ENCODE results near the gene SEC16B.
A peak's percentile ranks its signal among the peaks of the same experiment; 100 is the strongest.

SEC16B gene

DNA sequence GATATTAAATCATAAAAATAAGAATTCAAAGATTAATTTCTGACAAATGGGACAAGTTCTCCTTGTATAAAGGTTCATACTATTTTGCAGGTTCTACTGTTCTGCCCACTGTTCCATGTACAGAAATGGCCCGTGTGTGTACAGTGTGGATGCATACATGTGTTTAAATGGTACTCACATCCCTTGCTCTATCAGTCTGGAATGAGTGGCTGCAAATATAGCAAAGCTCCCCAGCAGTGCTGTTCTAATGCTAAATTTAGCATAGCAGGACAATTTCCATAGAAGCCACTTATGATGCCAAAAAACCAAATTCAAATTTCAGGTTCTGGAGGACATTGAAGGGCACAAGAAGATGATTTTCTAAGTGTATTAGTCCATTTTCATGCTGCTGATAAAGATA lies 9.4 kb upstream of the SEC16B start:
- no peak for FAIRE-seq
- no peak for DNase-seq (ENCODE audit: extremely low spot score, insufficient read length, low read depth)

DNA sequence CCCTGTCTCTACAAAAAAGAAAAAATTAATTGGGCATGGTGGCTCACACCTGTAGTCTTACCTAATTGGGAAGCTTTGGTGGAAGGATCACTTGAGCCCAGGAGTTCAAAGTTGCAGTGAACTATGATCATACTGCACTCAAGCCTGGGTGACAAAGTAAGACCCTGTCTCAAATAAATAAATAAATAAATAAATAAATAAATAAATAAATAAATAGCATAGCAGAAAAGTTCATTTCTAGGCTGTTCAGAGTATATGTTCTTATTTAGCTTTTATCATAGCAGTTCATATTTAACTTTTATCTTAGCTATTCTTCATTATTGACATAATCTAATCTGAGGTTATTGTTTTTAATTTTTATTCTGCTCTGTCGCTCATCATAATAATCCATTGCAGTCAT lies 8.7 kb upstream of the SEC16B start:
- FAIRE-seq (no peak), DNase-seq (ENCODE audit: extremely low spot score, insufficient read length, low read depth) (no peak)

DNA sequence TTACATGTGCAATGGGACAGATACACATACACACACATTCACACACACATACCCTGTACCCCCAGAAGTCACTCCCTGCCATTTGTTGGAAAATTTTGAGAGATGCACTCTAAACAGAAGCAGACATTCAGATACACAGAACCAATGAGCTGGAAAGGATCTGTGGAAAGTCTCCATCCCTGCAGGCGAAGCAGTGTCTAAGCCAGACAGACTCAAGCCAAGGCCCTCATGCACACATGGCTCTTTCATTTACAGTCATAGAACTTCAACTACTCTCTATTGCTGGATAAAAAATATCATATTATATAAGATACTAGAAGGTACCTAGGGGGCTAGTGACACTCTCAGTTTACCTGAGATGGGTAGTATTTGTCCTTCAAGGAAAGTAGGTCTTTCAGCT lies 7.3 kb upstream of the SEC16B start:
- DNase-seq (ENCODE audit: extremely low spot score, insufficient read length, low read depth), result no peak
- no peak for FAIRE-seq

DNA sequence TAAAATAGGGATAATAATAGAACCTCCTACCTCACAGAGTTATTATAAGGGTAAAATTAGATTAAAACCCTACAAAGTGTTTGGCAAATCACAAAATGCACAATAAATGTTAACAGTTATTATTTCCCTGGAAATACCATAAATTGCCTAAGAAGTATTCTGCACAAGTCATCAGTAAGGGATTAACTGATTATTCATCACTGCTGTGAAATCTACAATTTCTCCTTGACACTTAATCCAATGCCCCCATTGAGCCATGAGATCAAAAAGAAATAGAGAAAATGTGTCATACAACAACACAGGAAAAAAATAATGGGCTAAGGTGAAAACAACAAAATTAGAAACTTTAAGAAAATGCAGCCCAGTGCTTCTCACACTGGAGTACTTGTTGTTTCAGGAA lies 6.7 kb upstream of the SEC16B start:
- no peak for DNase-seq (ENCODE audit: extremely low spot score, insufficient read length, low read depth)
- no peak for FAIRE-seq

DNA sequence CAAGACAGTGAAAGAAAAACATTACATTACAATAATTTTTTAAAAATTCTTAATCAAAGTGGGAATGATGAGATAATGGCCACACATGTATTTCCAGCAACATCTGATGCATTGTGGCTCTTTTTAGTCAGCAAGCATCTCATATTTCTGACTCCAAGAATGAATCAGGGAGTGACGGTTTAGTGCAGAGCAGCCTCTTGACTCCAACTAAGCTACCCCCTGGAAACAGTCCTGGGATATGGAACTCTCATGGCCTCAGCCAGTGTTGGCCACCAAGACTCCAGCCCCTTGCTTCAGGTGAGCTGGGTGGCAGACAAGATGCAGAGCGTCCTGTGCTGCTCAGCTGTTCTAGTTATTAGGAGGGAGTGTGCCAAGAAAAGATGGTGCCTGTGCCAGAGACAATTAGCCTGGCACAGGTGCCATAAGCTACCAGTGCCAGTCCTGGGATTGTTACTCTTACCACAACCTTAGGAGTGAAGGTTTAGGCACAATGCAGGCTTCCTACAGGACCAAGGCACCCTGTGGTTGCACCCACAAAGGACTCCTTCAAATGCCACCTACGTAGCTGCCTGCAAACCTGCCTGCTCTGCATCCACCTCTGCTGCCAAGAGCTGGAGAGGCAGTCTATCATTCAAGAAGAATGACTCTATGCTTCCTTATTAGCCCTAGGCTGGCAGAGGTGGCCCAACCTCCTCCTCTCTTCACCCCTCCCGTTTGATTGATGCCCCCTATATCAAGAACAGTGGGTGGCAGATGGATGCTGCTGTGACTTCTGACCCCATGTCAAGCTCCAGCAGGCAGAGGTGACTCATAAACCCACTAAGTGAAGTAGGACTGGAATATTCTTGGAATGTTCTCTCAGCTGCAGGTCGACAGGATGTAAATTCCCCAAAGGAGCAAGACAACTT lies 6.0 kb upstream of the SEC16B start:
- no peak for FAIRE-seq
- DNase-seq (ENCODE audit: extremely low spot score, insufficient read length, low read depth), result no peak

DNA sequence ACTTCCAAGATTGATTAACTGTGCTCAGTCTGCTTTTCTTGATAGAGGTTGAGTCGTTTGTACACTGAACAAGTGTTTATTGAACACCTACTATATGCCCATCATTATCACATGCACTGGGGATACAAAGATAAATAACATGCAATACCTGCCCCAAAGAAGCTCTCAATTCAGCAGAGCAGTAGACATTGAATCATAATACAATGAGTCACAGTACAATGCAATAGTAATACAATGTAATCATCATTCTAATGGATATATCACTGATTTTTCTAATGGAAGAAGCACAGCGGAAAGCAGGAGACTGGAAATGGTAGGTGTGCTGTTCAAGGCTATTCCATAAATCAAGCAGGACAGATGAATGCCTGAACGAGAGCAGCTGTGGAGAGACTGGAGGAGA lies 3.7 kb upstream of the SEC16B start:
- no peak for FAIRE-seq
- no peak for DNase-seq (ENCODE audit: extremely low spot score, insufficient read length, low read depth)

DNA sequence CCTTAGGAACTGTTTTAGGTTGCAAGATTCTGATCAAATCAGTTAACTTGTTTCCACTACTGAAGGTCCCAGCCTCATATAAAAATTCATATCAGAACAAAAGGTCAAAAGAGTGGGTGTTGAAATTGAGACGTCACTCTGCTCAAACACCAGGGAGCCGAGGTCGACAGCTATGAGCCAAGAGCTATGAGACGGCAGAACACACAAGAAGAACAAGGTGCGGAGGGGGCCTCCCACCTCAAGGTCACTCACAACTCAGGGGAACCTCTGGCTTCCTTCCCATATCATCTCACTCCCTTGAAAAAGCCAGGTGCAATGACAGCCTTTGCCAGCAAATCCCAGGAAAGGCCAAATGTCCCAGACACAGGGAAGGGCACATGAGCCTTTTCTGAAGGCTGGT lies 749 bp downstream of the SEC16B start:
- DNase-seq (ENCODE audit: extremely low spot score, insufficient read length, low read depth), result no peak
- no peak for FAIRE-seq

DNA sequence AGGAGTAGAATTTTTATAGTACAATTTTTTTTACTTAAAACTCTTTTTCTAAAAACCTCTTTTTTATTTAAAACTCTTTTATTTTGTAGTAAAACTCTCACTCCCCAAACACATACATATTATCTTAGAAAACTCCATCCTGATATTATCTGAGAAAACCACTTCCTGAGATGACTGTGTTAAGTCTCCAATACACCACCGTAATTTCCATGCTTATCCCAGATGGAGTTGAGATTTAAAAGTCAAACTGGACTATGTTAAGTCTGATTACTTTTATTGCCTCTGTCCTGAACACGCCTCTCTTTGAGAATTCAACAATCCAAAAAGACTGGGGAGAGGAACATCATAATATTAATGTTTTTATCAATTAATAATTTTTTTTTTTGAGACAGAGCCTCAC lies 3.7 kb downstream of the SEC16B start:
- FAIRE-seq (no peak), DNase-seq (ENCODE audit: extremely low spot score, insufficient read length, low read depth) (no peak)

DNA sequence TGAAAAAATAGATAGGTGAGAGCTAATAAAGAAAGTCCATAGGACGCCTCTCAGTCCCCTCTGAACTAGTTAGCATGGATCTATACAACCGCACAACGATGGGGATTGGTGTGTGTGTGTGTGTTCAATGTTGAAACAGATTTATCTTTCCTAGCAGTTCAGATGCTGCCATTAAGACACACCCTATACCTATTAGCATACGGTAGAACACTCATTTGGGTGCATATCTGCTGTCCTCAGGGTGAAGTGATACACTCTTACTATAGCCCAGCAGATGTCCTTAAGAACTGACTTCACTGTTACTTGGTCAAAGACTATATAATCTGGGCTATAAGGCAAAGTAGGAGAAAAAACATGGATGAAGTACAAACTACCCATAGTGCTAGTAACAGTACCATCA lies 4.6 kb downstream of the SEC16B start:
- no peak for DNase-seq (ENCODE audit: extremely low spot score, insufficient read length, low read depth)
- FAIRE-seq, result no peak

DNA sequence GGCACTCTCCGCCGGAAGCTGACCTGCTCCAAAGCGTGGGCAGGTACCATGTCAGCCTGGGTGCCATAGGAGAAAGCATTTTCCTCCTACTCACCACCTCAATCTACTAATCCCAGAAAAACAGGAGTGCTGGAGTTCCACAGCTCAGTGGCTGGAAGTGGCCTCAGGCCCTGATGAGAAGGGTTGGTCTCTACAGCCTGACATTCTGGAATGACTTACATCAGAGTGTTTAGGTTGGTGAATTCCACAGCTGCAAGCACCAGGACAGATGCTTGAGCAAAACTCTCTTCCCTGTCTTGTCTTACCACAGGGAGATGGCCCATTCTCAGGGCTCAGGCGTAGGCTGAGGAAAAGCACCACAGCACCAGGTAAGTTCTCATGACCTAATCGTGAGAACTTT lies 5.5 kb downstream of the SEC16B start:
- FAIRE-seq (no peak), DNase-seq (ENCODE audit: extremely low spot score, insufficient read length, low read depth) (no peak)

DNA sequence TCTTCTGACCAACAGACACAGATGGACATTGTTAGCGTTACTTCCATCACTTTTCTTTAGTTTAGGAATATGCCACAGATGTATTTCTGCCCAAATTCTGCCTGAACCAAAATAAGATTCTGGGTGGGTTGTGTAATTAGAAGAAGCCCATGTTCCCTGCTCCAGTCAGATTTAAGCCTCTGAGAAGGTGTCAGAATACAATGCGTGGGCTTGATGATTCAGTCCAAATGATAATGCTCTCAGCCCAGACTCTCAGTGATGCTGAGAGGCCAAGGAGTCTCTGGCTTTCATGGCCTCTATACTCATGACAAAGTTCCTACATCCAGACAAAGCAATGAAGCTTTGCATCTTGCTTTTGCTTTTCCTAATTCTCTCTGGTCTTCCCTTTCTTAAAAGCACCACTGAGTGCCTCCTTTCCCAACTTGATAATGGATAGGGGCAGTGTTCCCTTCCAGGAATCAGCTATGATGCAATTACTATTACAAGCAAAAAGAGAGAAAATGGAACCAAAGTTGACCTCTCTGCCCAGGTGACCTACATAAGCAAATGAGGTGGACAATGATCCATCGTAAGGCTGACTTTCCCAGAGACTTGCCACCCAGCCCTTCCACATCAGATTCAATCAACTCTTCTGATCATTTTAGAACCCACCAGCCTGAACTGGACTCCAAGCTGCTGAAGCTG lies 8.8 kb downstream of the SEC16B start:
- DNase-seq (ENCODE audit: extremely low spot score, insufficient read length, low read depth) (no peak), FAIRE-seq (no peak)

DNA sequence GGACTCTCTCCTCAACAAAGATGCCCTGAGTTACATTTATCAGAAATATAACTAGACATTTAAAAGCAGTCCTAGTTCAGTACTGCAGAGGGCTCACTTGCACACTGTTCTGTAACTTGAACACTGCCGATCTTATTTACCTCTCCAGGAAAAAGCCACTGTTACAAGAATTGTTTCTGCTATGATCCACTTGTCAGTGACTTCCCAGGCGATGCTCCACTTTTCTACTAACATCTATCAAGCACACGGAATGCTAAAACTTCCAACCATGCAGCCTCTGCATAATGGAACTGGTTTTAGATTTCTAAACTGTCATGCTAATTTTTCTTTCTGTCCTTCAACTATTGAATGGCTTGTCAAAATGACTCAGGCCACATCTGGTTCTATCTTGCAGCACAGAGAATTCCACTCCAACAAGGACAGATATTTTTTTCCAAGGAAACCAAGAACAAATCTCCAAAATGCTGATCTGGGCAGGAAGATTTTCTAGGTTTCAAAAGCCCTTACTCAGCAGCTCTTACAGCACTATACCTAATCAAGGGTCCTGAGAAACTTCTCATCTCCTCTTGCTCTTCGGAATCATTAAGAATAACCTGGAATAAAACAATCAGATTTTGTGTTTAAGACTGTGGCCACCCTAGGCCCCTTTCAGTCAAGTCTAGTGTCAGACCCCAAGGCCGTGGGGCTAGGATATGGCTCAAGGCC lies 9.9 kb downstream of the SEC16B start:
- no peak for DNase-seq (ENCODE audit: extremely low spot score, insufficient read length, low read depth)
- FAIRE-seq, result no peak

DNA sequence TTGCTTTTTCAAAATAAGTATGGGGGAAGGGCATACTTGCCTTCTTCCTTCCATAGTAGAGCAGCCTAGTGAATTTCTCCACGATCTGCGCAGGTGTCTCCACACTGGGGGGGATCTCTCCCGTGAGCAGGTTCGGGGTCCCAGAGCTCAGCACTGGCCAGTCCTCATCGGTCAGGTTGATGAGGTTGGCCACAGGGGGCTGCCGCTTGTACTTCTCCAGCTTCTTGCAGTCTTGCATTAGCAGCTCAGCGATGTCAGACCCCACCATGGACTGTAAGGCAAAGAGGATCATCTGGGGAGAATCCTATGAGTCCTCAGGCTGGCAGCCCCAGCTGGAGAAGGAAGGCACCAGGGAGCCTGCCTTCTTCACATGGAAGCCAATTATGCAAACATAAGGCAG lies 11.8 kb downstream of the SEC16B start:
- DNase-seq (ENCODE audit: extremely low spot score, insufficient read length, low read depth) (no peak), FAIRE-seq (no peak)

DNA sequence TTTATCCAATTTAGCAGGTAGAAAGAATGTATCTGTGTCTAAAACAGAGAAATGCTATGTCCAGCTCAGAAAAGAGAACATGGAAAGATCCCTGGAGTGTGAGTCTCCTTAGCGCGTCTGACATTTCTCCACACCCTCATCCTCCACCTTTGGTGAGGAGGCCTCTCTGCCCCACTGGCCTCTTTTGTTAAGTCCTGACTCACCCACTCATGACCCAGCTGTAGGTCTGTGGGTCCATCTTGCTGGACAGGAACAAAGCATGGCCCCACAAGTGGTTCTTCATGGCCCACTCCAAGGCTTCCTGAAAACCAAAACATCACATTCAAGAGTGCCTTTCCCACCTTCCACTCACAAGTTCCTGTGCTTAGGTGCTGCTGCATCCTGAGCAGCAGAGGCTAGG lies 15.8 kb downstream of the SEC16B start:
- DNase-seq (ENCODE audit: extremely low spot score, insufficient read length, low read depth), result no peak
- FAIRE-seq, result no peak

DNA sequence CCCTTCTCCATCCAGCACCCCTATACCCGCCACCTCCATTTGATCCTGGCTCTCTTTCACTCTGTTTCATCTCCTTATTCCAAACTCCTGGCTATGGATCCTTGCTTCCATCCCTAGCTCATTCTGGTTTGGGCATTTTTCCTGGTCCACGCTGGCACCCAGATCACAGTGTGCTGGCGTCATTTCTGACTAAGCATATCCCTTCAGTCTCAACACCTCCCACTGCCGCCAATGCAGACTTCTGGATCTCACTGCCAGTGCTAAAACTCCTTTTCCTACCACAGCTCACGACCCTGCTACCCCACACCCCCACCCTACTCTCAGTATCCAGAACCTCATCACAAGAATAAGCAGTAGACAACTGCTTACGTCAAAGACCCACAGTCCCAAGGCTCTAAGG lies 16.3 kb downstream of the SEC16B start:
- DNase-seq (ENCODE audit: extremely low spot score, insufficient read length, low read depth), result no peak
- no peak for FAIRE-seq

DNA sequence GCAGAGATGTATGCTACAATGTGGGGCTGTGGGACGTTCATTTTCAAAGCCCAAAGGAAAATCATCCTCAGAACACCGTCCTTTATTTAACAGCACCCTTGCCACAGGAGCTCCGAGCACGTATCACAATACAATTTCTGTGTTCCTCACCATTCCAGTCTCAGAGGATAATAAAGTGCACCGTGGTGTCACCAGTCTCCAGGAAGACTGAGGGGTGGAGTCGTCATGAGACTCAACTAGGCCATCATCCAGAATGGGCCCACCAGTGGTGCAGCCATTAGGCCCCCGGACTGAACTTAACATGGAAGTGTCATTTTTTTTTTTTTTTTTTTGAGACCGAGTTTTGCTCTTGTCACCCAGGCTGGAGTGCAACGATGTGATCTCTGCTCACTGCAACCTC lies 17.2 kb downstream of the SEC16B start:
- no peak for DNase-seq (ENCODE audit: extremely low spot score, insufficient read length, low read depth)
- no peak for FAIRE-seq

DNA sequence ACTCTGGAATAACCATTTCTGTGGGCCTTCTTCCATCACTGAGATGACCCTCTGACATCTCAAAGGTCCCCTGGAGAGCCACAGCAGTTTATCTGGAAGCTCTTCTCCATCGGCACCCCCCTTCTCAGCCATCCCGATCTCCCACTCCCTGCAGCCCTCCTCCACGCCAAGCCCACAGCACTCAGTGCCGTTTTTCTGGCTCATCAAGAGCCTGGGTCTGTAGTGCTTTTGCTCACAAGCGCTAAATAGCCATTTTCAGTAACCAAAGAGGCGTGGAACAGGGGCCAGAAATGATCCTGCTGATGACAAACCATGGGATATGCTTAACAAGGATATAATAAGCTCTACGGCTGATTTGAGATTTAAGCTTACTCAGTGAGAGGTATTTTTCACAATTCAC lies 17.6 kb downstream of the SEC16B start:
- DNase-seq (ENCODE audit: extremely low spot score, insufficient read length, low read depth) (no peak), FAIRE-seq (no peak)

DNA sequence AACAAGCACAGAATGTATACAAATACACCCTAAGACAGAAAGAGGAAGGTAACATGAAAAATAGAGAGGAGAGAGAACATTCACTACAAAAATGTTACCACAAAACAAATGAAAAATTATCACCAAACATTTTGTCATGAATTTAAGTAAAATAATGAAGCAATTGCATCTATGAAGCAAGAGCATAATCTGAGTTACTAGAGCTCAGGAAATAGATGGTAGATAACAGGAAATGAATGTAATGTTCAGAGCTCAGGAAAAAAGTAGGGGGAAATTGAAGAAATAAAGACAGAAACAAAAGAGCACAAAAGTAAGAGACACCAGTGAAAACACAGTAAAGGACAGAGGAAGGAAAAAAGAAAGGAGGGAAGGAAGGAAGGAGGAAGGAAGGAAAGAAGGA lies 19.4 kb downstream of the SEC16B start:
- no peak for FAIRE-seq

DNA sequence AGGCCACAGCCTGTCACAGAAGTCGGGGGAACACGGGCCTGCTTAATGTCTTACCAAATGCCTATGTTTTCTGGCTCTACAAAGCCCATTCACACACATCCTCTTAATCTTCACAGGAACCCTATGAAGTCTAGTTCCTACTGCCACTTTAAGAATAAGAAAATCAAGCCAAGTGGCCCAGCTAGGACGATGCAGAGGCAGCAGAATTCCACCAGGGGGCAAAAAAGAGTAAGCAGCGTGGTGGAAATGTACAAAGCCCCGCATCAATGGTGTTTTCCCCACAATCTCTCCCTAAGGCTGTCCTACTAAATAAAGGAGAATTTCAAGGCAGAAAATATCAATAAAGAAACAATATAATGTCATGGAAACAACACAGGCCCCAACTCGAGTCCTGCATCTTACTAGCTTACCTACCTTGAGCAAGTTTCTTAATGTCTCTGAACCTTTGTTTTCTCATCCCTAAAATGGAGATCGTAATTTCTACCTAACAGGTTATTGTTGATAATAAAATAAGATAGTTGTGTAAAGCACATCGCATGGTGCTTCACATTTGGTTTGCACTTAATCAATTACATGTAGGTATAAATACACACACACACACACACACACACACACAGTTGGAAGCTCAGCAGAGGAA lies 21.4 kb downstream of the SEC16B start:
- FAIRE-seq (peak; percentile 87), DNase-seq (ENCODE audit: extremely low spot score, insufficient read length, low read depth) (peak; percentile 25)

More for the DNA sequence above, 19.4 kb downstream of the SEC16B start:
- no peak for DNase-seq (ENCODE audit: extremely low spot score, insufficient read length, low read depth)

DNA sequence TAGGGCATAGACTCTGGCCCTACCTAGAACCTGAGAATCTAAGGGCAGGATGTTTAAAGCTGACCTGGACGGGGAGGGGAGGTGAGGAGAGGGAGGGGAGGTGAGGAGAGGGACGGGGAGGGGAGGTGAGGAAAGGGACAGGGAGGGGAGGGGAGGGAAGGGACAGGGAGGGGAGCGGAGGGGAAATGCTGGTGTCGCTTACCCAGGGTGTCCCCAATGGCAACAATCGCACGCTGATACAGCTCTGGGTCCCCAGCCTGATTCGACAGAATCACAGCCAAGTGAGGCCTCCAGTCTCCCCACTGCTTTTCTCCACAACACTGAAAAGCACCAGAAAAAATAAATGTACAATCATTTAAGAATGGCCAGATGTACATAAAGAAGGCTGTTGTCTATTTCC lies 22.2 kb downstream of the SEC16B start:
- DNase-seq (ENCODE audit: extremely low spot score, insufficient read length, low read depth) (no peak), FAIRE-seq (no peak)

Data from GM18507 (cell line).